Measurements from ENCODE around the gene C1orf226.
"Not testable (repeated sequence)": the region's sequence is repeated elsewhere in the genome, so short reads cannot be mapped to it uniquely, and the experiment has no call there.

Gene C1orf226, protein sequence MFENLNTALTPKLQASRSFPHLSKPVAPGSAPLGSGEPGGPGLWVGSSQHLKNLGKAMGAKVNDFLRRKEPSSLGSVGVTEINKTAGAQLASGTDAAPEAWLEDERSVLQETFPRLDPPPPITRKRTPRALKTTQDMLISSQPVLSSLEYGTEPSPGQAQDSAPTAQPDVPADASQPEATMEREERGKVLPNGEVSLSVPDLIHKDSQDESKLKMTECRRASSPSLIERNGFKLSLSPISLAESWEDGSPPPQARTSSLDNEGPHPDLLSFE

DNA sequence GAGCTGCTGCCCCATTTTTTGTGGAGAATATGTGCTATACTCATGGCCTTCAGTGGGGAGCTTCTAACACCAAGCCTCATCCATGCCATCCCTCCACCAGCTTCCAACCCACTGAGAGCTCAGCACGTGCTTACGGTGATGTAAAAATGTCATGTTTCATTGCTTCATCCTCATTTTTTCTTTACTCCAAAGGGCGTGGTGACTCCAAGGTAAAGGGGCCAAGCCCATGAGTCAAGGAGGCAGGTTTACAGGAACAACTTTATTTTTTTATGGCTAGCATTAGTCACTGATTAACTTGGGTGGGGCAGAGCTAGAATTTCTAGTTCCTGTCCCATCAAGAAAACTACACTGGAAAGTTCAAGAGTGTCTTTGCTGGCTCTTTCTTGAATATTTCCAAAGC is at the start of gene C1orf226:
Gene C1orf226, plus strand, starts transcription at position 346 of the 400 bp plus-strand sequence. CDS start 174 bp downstream, outside the sequence.
- no peak for DNase-seq (ENCODE audit: low read depth, low spot score)

DNA sequence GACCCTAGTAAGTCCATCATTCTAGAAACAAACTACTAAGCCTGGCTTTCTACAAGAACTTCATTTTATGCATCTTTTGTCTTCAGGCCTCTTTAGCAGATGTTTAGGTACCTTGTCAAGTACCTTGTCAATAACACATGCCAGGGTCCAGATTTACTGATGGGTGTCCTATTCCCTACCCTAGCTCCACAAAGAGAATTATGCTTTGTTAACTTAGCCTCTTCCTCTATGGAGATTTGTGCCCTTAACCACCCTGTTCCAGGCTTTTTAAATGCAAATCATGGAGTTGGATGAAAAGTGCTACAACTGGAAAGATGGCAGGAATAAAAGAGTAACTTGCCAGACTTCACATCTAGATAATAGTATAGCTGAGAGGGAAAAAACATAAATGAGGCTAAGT is 47.5 kb upstream of the C1orf226 start:
- DNase-seq (ENCODE audit: low read depth, low spot score), result no peak

DNA sequence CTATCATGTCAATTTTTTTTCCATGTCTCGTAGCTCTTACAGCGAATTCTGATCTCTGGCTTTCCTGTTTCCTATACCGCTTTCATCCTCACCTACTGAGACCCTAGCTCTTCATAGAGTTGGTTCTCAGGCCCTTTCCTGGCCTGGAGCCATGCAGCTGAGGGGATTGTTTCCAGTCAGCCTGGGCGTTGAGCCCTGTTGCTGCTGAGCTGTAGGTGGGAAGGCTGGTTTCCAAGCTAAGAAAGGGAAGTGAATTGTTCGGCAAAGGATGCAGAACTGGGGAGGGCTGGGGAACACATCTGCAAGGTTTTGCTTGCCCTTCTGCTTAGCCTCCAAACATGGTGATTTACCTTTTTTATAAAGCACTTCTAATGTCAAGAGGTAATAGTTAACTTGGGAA is 46.4 kb upstream of the C1orf226 start:
- DNase-seq (ENCODE audit: low read depth, low spot score), result peak; percentile 80

GRCh38 chr1:162336621-162337285 is 44.8 kb upstream of the C1orf226 start:
- DNase-seq (ENCODE audit: low read depth, low spot score), result no peak

DNA sequence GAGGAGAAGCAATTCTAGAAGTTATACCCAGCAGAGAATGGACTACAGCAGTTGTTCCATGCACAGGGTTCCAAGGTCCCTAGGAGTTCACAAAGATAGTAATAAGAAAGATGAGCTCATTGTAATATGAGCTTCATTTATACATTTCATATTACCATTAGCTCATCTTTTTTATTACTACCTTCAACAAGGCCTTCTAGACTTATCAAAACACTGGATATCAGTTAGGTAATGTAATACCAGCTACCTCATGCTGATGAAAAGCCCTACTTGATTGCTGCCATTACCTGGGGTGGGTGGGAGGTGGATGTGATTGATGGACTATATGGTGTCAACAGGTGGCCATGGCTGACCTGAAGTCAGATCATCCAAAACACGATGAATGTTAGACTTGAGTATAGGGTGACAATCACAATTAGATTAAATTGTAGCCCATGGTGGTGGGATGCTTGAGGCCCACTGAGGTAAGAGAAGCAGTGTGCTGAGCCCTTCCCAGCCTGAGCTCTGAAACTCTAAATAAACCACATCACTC is 39.0 kb upstream of the C1orf226 start:
- DNase-seq (ENCODE audit: low read depth, low spot score), result no peak

DNA sequence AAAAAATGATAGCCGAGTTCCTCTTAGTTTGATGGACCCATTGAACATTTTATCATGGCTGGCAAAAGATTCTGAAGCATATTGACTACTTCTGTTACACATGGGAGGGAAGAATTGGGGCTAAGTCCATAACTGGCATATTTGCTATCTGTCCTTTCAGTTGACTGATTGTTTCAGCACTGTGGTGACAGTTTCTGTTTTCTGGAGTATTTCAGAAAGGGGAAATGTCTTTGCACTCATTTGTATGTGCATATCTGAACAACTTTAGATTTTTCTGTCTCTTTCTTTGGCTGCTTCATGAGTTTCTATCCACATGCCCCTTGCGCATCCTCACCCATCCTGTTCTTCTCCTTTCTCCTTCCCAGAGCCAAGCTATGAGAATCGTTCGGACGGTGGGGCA is 38.1 kb upstream of the C1orf226 start:
- DNase-seq (ENCODE audit: low read depth, low spot score), result no peak

- no peak for DNase-seq (ENCODE audit: low read depth, low spot score)
Observed at GRCh38 chr1:162347281-162347680, 34.2 kb upstream of the C1orf226 start.

GRCh38 chr1:162349635-162350330 is 31.7 kb upstream of the C1orf226 start:
- DNase-seq (ENCODE audit: low read depth, low spot score), result peak; percentile 79

DNA sequence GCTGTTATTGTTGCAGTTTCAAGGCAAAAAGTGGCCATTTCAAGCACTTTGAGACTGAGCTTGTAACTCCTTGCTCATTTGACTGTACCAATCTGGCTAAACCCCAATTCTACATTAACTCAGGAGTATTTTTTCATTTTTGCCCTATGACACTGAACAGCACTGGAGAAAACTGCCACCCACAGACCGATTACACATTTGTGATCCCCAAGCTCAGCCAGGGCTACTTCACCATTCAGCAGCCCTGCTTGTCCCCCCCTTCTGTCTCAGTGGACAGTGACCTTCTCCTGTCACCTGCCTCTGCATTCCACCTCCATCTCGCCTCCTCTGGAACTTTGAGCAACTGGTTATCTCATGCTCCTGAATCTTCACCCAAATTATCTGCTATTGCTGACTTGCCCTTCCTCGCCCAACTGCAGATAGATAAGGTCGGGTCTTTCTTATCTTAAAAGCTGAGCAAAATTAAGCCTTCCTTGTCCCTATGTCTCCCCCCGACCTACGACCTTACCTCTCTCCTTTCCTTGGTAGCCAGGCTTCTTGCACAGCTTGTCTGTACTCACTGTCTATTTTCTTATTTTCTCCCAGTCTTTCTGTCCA is 30.2 kb upstream of the C1orf226 start:
- DNase-seq (ENCODE audit: low read depth, low spot score), result no peak

- not testable (repeated sequence) for DNase-seq (ENCODE audit: low read depth, low spot score)
Observed at GRCh38 chr1:162351874-162352273, 29.7 kb upstream of the C1orf226 start.

DNA sequence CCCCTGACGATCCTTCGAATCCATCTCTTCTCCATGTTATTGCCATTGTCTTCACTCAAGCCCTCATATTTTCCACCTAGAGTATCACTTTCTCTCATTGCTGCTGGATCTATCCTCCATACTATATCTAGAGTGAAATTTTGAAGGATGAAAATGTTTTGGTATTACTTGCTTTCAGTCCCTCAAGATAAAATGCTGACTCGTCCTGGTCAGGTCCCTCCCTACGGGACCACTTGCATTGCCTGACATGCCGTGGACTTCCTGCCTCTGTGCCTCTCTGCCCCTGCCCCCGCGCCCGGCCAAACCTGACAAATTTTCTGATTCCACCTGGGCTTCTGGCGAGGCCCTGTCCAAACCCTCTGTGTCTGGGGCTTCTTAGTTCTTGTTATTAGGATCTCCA is 28.4 kb upstream of the C1orf226 start:
- DNase-seq (ENCODE audit: low read depth, low spot score), result no peak

DNA sequence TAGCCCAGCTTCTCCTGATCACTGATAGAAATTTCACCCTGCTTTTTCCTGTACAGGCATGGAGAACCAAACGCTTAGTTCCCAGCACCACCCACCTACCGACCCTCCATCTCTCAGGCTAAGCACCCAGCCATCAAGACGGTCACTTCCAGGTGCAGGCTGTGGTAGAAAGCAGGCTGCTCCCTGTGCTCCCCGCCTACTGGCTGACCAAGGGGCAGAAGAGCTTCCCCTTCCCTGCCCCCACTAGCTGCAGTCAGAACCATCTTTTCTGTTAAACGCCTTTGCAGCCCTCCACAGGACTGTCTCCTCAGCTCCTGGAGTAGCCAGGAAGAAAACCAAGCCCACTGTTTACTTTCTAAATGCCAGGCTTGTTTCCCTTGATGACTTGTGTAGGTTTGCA is 27.8 kb upstream of the C1orf226 start:
- DNase-seq (ENCODE audit: low read depth, low spot score), result no peak

- peak; percentile 28 for DNase-seq (ENCODE audit: low read depth, low spot score)
Observed at GRCh38 chr1:162357681-162358266, 23.8 kb upstream of the C1orf226 start.

DNA sequence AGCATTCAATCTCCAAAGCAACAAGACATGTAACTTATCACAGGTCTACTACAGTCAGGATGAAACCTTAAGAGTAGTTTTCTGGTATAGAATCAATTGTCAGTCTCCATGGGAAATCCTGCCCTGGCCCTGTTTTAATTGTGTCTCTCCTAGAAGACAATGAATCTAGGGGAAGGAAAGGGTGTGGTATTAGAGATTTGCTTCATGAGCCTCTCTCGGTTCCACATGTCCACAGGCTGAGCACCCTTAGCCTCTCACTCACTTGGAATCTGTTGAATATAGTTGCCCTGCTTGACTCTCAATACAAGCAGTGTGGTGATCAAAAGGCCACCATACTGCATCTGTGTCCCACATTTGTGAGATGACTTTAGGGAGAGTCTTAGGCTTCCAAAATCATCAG is 22.6 kb upstream of the C1orf226 start:
- DNase-seq (ENCODE audit: low read depth, low spot score), result no peak

- no peak for DNase-seq (ENCODE audit: low read depth, low spot score)
Observed at GRCh38 chr1:162359523-162360236, 21.8 kb upstream of the C1orf226 start.

- DNase-seq (ENCODE audit: low read depth, low spot score), result no peak
Observed at GRCh38 chr1:162360237-162360873, 21.2 kb upstream of the C1orf226 start.

- DNase-seq (ENCODE audit: low read depth, low spot score), result peak; percentile 29
Observed at GRCh38 chr1:162360874-162361260, 20.7 kb upstream of the C1orf226 start.

DNA sequence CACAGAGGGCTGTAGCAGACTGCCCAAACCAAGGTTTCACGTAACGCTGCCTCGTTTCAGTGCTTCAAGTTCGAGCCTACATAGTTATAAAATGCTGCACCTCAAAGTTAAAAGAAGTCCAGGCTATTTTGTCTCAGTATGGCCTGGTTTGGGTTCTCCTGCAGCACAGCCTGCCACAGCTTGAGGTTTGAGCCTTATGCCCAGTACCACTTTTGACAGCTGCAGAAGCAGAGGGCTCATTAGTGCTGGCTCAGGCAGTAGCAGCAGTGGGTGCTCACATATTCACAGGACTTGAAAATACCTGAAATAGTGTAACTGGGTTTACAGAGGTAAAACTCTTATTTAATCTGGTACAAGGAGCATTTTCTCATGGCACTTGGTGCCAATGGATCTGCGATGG is 20.2 kb upstream of the C1orf226 start:
- peak; percentile 26 for DNase-seq (ENCODE audit: low read depth, low spot score)

DNA sequence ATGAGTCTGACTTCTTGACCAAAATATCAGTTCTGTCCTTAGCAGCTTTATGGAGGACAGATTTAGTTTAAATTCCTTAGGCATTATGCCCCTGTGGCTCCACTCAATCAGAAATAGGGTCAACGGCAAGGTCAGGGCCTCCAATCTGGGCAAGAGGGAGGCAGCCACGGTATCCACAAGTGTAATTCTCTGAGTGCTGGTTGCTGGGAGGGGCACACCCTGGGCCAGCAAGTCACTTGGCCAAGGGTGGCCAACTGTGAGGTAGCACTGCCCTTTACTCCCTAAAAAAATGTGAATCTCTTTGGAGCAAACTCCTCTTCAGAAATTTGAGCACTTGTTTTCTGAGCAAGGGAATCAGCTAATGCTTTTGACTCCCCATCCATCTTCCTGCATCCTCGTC is 17.7 kb upstream of the C1orf226 start:
- DNase-seq (ENCODE audit: low read depth, low spot score), result no peak

DNA sequence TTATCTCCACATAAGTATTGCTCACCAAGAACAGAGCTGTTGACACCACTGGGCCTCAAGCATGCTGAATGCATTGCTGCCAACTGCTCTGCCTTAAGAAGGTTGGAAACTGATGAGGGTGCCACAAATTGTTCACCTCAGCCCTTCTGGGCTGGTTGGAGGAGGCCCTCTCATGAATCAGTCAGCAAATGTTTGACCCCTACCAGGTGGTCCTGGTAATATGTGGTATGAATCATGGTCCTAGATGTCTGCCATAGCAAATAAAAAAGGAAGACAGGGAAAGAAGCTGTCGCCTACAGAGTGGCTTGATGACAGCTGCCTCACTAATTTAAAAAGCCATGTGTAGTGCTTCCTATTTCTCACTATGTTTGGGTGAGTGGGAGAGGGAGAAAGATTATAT is 17.0 kb upstream of the C1orf226 start:
- DNase-seq (ENCODE audit: low read depth, low spot score), result peak; percentile 11
